ENCODE data around the gene OGA.

OGA gene

GRCh38 chr10:101774589-101775272 lies 43.5 kb downstream of the OGA start:
- DNase-seq (ENCODE audit: low read depth), result no peak

GRCh38 chr10:101773923-101774588 lies 44.2 kb downstream of the OGA start:
- DNase-seq (ENCODE audit: low read depth), result no peak

GRCh38 chr10:101772895-101773761 lies 45.1 kb downstream of the OGA start:
- no peak for DNase-seq (ENCODE audit: low read depth)

GRCh38 chr10:101772017-101772894 lies 46.0 kb downstream of the OGA start:
- no peak for DNase-seq (ENCODE audit: low read depth)

- DNase-seq (ENCODE audit: low read depth), result no peak
Measured at GRCh38 chr10:101771380-101771779, 46.9 kb downstream of the OGA start.

GRCh38 chr10:101770331-101771215 lies 47.7 kb downstream of the OGA start:
- no peak for DNase-seq (ENCODE audit: low read depth)

- no peak for DNase-seq (ENCODE audit: low read depth)
Measured at GRCh38 chr10:101769541-101770180, 48.6 kb downstream of the OGA start.

- DNase-seq (ENCODE audit: low read depth), result no peak
Measured at GRCh38 chr10:101768791-101769170, 49.5 kb downstream of the OGA start.

GRCh38 chr10:101767966-101768790 lies 50.1 kb downstream of the OGA start:
- DNase-seq (ENCODE audit: low read depth), result no peak

- no peak for DNase-seq (ENCODE audit: low read depth)
Measured at GRCh38 chr10:101767600-101767945, 50.7 kb downstream of the OGA start.

- DNase-seq (ENCODE audit: low read depth), result no peak
Measured at GRCh38 chr10:101766753-101767599, 51.3 kb downstream of the OGA start.

- DNase-seq (ENCODE audit: low read depth), result no peak
Measured at GRCh38 chr10:101766306-101766705, 51.9 kb downstream of the OGA start.

- DNase-seq (ENCODE audit: low read depth), result no peak
Measured at GRCh38 chr10:101763141-101763846, 55.0 kb downstream of the OGA start.

- DNase-seq (ENCODE audit: low read depth), result no peak
Measured at GRCh38 chr10:101762736-101763135, 55.5 kb downstream of the OGA start.

- DNase-seq (ENCODE audit: low read depth), result no peak
Measured at GRCh38 chr10:101761226-101761625, 57.0 kb downstream of the OGA start.

- no peak for DNase-seq (ENCODE audit: low read depth)
Measured at GRCh38 chr10:101760510-101760909, 57.7 kb downstream of the OGA start.

- DNase-seq (ENCODE audit: low read depth), result no peak
Measured at GRCh38 chr10:101759309-101760247, 58.7 kb downstream of the OGA start.
